Activated naive CD8-positive, alpha-beta T cell treated with anti-CD3 and anti-CD28 coated beads for 36 hours (primary cell): ENCODE data around the gene RIPOR2. TPM values are rescaled to one million over a fixed set of nuclear protein-coding genes. Genes with fewer than 3 reads are reported as not detected.

Experiments used
- DNase-seq: peaks from one replicate; pipeline ENCODE4 v3.0.0; 2021
- H3K27ac Mint-ChIP-seq: one replicate; pipeline ENCODE4 v1.8.0; 2022; ENCODE audit warnings: mild to moderate bottlenecking, moderate library complexity, mixed read lengths
- H3K27me3 Mint-ChIP-seq: one replicate; pipeline ENCODE4 v1.8.0; 2022; ENCODE audit warnings: mild to moderate bottlenecking, mixed read lengths
- H3K36me3 Mint-ChIP-seq: one replicate; pipeline ENCODE4 v1.8.0; 2021; ENCODE audit warnings: mild to moderate bottlenecking, mixed read lengths
- H3K4me1 Mint-ChIP-seq: one replicate; pipeline ENCODE4 v1.8.0; 2021; ENCODE audit warnings: mixed read lengths
- H3K4me3 Mint-ChIP-seq: one replicate; pipeline ENCODE4 v1.8.0; 2022; ENCODE audit warnings: mild to moderate bottlenecking, moderate library complexity, mixed read lengths
- H3K9me3 Mint-ChIP-seq: one replicate; pipeline ENCODE4 v1.8.0; 2022; ENCODE audit warnings: mixed read lengths
- total RNA-seq, 2 experiments: library from RNA; stranded (reverse); gene quantifications; one replicate each; pipeline ENCODE4 v1.2.3, GENCODE V29; 2021

RIPOR2 gene
- total RNA-seq, 2 experiments from 2014 or later: 75.2 to 80.0 TPM

- Mint-ChIP-seq H3K4me3 (no peak overlapping the region), H3K4me1 (peaks cover 45% of the 10 kb centered on the region), H3K36me3 (peaks cover 49% of the 10 kb centered on the region), H3K27me3 (no peaks in the 10 kb centered on the region), H3K27ac (peak overlapping the region; percentile 74), H3K9me3 (no peaks in the 10 kb centered on the region)
- no peak for DNase-seq
Measured at GRCh38 chr6:24854077-24854666, 81.6 kb downstream of the RIPOR2 start.

GRCh38 chr6:24851086-24851485, 84.7 kb downstream of the RIPOR2 start:
- Mint-ChIP-seq H3K4me3 (no peak overlapping the region), H3K27ac (peak overlapping the region; percentile 71)
- DNase-seq: no peak

GRCh38 chr6:24849713-24850112, 86.0 kb downstream of the RIPOR2 start:
- peak overlapping the region; percentile 83 for H3K27ac Mint-ChIP-seq
- H3K27me3 Mint-ChIP-seq: no peaks in the 10 kb centered on the region
- no peak for DNase-seq
- H3K4me3 Mint-ChIP-seq: no peak overlapping the region
- peaks cover 55% of the 10 kb centered on the region for H3K36me3 Mint-ChIP-seq
- H3K4me1 Mint-ChIP-seq: peaks cover 18% of the 10 kb centered on the region
- H3K9me3 Mint-ChIP-seq: no peaks in the 10 kb centered on the region

More at GRCh38 chr6:24851086-24851485, 84.7 kb downstream of the RIPOR2 start:
- Mint-ChIP-seq H3K27me3 (no peaks in the 10 kb centered on the region), H3K9me3 (no peaks in the 10 kb centered on the region), H3K36me3 (peaks cover 47% of the 10 kb centered on the region), H3K4me1 (peaks cover 14% of the 10 kb centered on the region)

DNA sequence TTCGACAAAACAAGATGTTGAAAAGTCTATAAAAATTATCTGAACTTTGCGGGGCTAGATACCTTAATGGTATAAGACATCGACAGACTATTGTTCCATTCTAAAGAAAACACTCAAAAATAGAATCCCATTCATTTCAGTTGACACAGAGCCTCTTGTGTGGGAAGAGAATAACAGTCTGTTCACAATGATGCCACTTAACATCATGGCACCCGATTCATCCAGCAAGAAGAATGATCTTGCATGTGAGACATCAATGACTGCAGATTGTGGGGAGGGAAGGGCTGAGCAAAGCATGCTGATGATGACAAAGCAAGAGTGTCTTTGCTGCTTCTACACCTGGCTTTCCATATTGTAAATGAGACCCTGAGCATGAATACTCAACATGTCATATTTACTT, 87.3 kb downstream of the RIPOR2 start:
- DNase-seq: no peak
- no peaks in the 10 kb centered on the region for H3K27me3 Mint-ChIP-seq
- H3K4me1 Mint-ChIP-seq: peaks cover 26% of the 10 kb centered on the region
- H3K27ac Mint-ChIP-seq: peak overlapping the region; percentile 32
- H3K36me3 Mint-ChIP-seq: peaks cover 61% of the 10 kb centered on the region
- no peaks in the 10 kb centered on the region for H3K9me3 Mint-ChIP-seq
- no peak overlapping the region for H3K4me3 Mint-ChIP-seq

- DNase-seq: no peak
- Mint-ChIP-seq H3K27me3 (no peaks in the 10 kb centered on the region), H3K9me3 (no peaks in the 10 kb centered on the region), H3K36me3 (peaks cover 66% of the 10 kb centered on the region), H3K27ac (peak overlapping the region; percentile 30), H3K4me1 (peaks cover 35% of the 10 kb centered on the region), H3K4me3 (no peak overlapping the region)
Measured at GRCh38 chr6:24847402-24847801, 88.4 kb downstream of the RIPOR2 start.

DNA sequence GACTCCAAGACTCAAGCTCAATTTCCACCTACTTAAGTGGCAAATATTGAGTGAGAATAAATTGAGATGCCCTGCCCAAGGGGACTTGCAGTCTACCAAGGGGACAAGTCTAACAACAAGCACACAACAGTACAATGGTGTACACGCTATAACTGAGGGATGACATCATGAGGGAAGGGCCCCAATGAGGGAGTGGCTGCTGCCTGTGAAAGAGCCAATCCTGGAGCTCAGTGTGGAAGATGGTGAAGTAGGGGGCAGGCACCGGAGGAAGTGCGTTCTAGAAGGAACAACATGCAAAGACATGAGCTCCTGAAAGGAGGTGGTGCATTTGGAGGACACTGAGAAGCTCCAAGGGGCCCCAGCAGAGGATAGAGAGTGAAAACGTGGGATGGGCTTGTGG, 90.2 kb downstream of the RIPOR2 start:
- Mint-ChIP-seq H3K4me1 (peaks cover 43% of the 10 kb centered on the region), H3K36me3 (peaks cover 74% of the 10 kb centered on the region), H3K9me3 (no peaks in the 10 kb centered on the region), H3K4me3 (no peak overlapping the region), H3K27me3 (no peaks in the 10 kb centered on the region), H3K27ac (peak overlapping the region; percentile 75)
- DNase-seq: no peak

DNA sequence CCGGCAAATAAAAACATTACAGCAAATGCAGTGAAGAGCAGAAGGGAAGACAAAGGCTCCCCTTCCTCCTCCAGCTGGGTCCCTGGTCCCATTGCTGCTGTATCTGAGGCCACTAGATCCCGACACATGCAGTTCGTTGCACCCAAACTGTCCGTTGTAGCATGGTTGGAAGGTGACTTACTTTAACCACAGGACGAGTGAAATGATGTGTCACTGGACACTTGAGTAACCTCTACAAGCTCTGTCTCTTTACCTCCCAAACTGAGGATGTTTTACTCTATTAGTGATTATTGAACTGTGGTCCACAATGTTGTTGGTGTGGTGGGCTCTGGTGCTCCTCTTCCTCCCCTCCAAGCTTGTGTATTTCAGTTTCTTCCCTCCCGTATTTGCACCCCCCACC, 90.9 kb downstream of the RIPOR2 start:
- Mint-ChIP-seq H3K27me3 (no peaks in the 10 kb centered on the region), H3K36me3 (peaks cover 74% of the 10 kb centered on the region), H3K9me3 (no peaks in the 10 kb centered on the region), H3K27ac (peak overlapping the region; percentile 31), H3K4me3 (no peak overlapping the region), H3K4me1 (peaks cover 47% of the 10 kb centered on the region)
- DNase-seq: no peak

DNA sequence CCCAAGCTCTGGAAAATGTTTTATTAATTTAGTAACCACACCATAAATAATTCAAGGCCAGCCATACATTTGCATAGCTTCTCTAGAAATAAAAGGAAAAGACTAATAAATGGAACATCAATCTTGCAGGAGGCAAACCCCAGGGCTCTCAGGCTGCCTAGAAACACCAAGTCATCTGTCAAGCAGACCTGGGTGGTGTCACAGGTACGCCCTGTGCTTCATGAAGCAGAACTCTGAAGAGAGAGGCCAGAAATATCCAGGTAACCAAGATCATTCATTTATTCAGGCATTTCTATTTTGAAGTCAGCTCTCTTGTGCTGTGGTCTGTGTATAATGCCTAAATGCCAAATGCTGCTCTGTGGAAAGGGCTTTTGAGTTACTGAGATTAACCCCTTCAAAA, 91.7 kb downstream of the RIPOR2 start:
- H3K27ac Mint-ChIP-seq: peak overlapping the region; percentile 74
- no peaks in the 10 kb centered on the region for H3K9me3 Mint-ChIP-seq
- H3K4me1 Mint-ChIP-seq: peaks cover 54% of the 10 kb centered on the region
- peaks cover 76% of the 10 kb centered on the region for H3K36me3 Mint-ChIP-seq
- H3K4me3 Mint-ChIP-seq: no peak overlapping the region
- DNase-seq: no peak
- H3K27me3 Mint-ChIP-seq: no peaks in the 10 kb centered on the region

DNA sequence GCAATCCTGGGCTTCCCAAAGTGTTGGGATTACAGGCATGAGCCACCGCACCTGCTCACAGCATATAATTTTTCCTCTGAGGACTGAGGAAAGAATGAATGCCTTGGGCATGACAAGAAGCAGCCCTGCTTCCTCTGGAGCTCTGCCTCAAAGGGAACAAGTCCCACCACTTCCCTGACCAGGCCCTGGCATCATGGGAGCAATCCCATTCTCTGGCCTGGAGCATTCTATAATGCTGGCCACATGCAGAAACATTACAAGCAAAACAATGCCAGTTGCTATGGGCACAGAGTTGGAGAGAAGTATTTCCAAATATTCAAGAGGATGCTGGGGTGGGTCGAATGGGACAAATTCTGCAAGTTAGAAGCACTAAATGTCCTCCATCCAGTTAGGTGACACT, 95.6 kb downstream of the RIPOR2 start:
- H3K27me3 Mint-ChIP-seq: no peaks in the 10 kb centered on the region

DNA sequence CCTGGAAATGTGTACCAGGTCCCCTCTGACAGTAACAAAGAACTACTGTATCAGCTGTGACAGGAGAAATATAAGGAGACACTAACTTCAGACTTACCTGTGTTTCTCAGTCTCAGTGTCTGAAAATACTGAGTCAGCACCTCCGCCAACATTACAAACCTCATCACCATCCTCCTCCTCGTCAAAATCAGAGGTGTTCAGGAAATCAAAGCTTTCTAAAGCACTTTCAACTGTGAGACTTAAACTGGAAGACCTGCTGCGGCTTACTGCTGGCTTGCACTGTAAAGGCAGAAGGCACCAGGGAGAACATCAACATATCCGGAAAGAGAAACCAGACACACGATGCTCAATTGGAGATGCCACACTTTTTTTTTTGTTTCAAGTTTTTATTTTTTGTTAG, 96.8 kb downstream of the RIPOR2 start:
- H3K4me1 Mint-ChIP-seq: peaks cover 64% of the 10 kb centered on the region
- H3K27ac Mint-ChIP-seq: peak overlapping the region; percentile 79
- peaks cover 85% of the 10 kb centered on the region for H3K36me3 Mint-ChIP-seq
- peaks cover 4% of the 10 kb centered on the region for H3K9me3 Mint-ChIP-seq
- no peak for DNase-seq
- no peak overlapping the region for H3K4me3 Mint-ChIP-seq
- H3K27me3 Mint-ChIP-seq: no peaks in the 10 kb centered on the region

More for the DNA sequence above, 95.6 kb downstream of the RIPOR2 start:
- no peak for DNase-seq
- peaks cover 81% of the 10 kb centered on the region for H3K36me3 Mint-ChIP-seq
- peak overlapping the region; percentile 79 for H3K27ac Mint-ChIP-seq
- no peak overlapping the region for H3K4me3 Mint-ChIP-seq
- H3K9me3 Mint-ChIP-seq: peaks cover 2% of the 10 kb centered on the region
- peaks cover 64% of the 10 kb centered on the region for H3K4me1 Mint-ChIP-seq

- Mint-ChIP-seq H3K27ac (peak overlapping the region; percentile 13), H3K27me3 (no peaks in the 10 kb centered on the region), H3K36me3 (peaks cover 83% of the 10 kb centered on the region), H3K4me3 (no peak overlapping the region), H3K9me3 (peaks cover 4% of the 10 kb centered on the region), H3K4me1 (peaks cover 56% of the 10 kb centered on the region)
- DNase-seq: no peak
Measured at GRCh38 chr6:24838081-24838480, 97.7 kb downstream of the RIPOR2 start.

GRCh38 chr6:24836109-24836508, 99.7 kb downstream of the RIPOR2 start:
- Mint-ChIP-seq H3K27me3 (no peaks in the 10 kb centered on the region), H3K9me3 (peaks cover 4% of the 10 kb centered on the region), H3K36me3 (peaks cover 71% of the 10 kb centered on the region), H3K27ac (peak overlapping the region; percentile 71), H3K4me3 (no peak overlapping the region), H3K4me1 (peaks cover 53% of the 10 kb centered on the region)
- DNase-seq: no peak

DNA sequence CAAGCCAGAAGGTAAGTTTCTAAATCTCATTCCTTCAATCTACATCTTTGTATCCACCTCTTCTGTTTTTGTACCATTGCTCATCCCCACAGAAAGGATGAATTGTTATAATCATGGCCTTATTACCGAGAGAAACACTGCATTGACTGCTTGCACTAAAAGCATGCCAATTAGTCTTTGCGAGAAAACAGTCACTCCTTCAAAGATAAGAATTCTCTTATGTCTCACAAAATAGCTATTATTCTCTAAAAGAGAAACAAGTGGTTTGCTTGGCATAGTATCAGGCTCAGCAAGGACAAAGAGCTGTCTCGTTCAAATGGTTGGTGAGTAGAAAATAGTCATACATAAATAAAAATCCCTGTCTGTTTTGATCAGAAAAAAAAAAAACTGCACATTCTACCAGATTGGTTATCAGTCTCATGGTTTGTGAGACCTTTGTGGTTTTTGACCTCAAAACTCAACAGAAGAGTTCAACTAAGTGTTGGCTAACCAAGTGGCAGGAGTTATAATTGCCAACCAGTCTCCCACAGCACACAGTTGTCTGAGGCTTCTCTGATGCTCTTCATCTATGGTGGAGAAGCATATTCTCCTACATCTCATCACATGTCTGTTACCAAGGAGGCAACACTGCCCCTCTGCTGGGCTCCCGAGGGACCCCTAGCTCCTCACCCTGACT, 101.9 kb downstream of the RIPOR2 start:
- Mint-ChIP-seq H3K27ac (peak overlapping the region; percentile 43), H3K9me3 (peaks cover 4% of the 10 kb centered on the region), H3K27me3 (no peaks in the 10 kb centered on the region), H3K4me1 (peaks cover 39% of the 10 kb centered on the region), H3K36me3 (peaks cover 55% of the 10 kb centered on the region), H3K4me3 (no peak overlapping the region)
- DNase-seq: no peak

DNA sequence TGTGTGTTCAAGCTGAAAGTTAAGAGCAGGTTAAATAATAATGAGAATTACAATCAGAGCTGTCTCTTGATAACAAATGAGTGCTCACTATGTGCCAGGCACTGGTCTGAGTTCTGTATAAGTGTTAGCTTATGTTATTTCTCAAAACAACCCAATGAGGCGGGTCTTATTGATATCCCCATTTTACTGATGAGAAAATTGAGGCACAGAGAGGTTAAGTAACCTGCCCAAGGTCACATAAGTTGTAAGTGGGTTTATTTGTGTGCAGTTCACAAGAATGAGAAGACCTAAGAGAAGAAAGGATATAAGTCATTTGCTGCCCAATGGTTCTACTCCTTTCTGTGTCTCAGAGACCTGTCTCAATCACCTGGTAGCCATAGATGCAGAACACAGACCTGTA, 103.0 kb downstream of the RIPOR2 start:
- Mint-ChIP-seq H3K27me3 (no peaks in the 10 kb centered on the region), H3K9me3 (peaks cover 4% of the 10 kb centered on the region), H3K4me1 (peaks cover 38% of the 10 kb centered on the region), H3K4me3 (no peak overlapping the region), H3K27ac (peak overlapping the region; percentile 67), H3K36me3 (peaks cover 47% of the 10 kb centered on the region)
- DNase-seq: no peak

DNA sequence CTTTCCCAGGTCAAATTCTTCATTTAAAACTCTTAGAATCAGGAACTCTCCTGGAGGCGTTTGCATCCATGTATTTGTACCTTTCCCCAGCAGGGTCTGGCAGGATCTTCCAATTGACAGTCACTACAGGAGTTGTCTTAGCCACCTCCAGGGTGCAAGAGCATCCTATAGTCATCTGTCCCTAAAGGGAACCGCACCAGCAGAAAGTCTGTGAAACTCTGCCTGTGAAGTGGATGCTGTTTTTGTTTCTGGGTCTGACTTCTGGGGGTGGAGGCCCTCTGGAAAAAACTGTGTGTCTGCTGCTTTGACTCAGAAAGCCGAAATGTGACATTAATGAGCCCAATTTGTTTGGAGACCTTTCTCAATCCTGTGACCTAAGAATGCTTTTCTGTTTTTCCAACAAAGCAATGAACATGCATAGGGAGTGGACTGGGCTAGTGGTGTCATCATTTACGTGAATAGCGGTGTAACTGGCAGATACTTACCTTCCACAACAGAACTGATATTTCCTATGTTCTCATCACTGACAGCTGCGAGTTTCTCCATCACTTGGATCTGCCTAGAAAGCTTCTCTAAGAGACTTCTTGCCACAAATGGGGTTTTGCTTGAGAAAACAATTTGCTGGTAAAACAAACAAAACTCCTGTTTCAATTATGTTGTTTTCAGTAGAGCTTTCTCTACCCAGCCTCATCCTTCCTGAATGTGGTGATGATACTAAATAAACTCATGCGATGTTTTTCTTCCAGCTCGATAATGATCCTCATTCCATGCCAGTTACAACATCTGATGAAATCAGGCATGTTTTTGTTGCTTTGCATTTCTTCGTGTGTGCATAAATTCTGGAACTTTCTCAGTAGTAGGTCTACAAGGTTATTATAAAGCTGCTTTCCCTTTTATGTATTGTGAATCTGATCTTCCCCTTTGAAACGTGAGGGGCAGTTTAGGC, 103.7 kb downstream of the RIPOR2 start:
- no peak for DNase-seq
- peak overlapping the region; percentile 81 for H3K27ac Mint-ChIP-seq

More for the DNA sequence above, 103.7 kb downstream of the RIPOR2 start:
- Mint-ChIP-seq H3K4me3 (no peak overlapping the region), H3K4me1 (peaks cover 40% of the 10 kb centered on the region), H3K9me3 (peaks cover 4% of the 10 kb centered on the region), H3K27me3 (no peaks in the 10 kb centered on the region), H3K36me3 (peaks cover 46% of the 10 kb centered on the region)
